HepG2 (cell line): ENCODE measurements around the gene PIK3CB. TPM values are rescaled to one million over a fixed set of nuclear protein-coding genes. Genes with fewer than 3 reads are reported as not detected.
A peak's percentile ranks its signal among the peaks of the same experiment; 100 is the strongest.

ENCODE experiments used
- AKAP8 ChIP-seq: sonication (generic); formaldehyde crosslinking; IDR thresholded peaks from 2 replicates; pipeline ENCODE4 v1.5.1; 2020; ENCODE audit warnings: mild to moderate bottlenecking, missing genetic modification reagents
- BRCA1 ChIP-seq: sonication (generic); formaldehyde crosslinking; IDR thresholded peaks from 2 replicates; pipeline ENCODE4 v1.4.0; 2020; ENCODE audit warnings: missing genetic modification reagents
- CAMTA2 ChIP-seq: sonication (generic); formaldehyde crosslinking; IDR thresholded peaks from 2 replicates; pipeline ENCODE4 v1.4.0; 2020; ENCODE audit warnings: mild to moderate bottlenecking, missing genetic modification reagents, borderline replicate concordance
- CREM ChIP-seq, 2 experiments: sonication (generic) in 1 of 2; formaldehyde crosslinking in 1 of 2; IDR thresholded peaks; 2 replicates each; pipeline versions ENCODE4 v1.4.0 to v1.6.1; 2016 to 2020; ENCODE audit warnings: antibody characterized with exemption in 1 of 2, mild to moderate bottlenecking in 1 of 2, missing genetic modification reagents in 1 of 2
- HNRNPLL ChIP-seq: fragments of 200-400 bp; formaldehyde crosslinking; IDR thresholded peaks from 2 replicates; pipeline ENCODE4 v1.6.1; 2017; ENCODE audit warnings: mild to moderate bottlenecking, low read depth, low read length; ENCODE audit not compliant: poor library complexity, severe bottlenecking
- IKZF4 ChIP-seq: sonication (generic); formaldehyde crosslinking; IDR thresholded peaks from 2 replicates; pipeline ENCODE4 v1.5.1; 2020; ENCODE audit warnings: borderline replicate concordance, mild to moderate bottlenecking, low read depth, missing genetic modification reagents; ENCODE audit errors: not compliant biosample characterization
- KMT2A ChIP-seq: sonication (generic); formaldehyde crosslinking; IDR thresholded peaks from 2 replicates; pipeline ENCODE4 v1.4.0; 2020; ENCODE audit warnings: missing genetic modification reagents
- SETDB1 ChIP-seq: sonication (generic); formaldehyde crosslinking; IDR thresholded peaks from 2 replicates; pipeline ENCODE4 v1.5.1; 2020; ENCODE audit warnings: missing genetic modification reagents, mild to moderate bottlenecking, borderline replicate concordance
- SNAPC5 ChIP-seq: sonication (generic); formaldehyde crosslinking; IDR thresholded peaks from 2 replicates; pipeline ENCODE4 v1.8.1; 2023; ENCODE audit warnings: mild to moderate bottlenecking, missing genetic modification reagents, borderline replicate concordance
- TEAD3 ChIP-seq: optimal IDR thresholded peaks from 2 replicates; pipeline ENCODE3; 2016; ENCODE audit warnings: borderline replicate concordance
- ZNF367 ChIP-seq: sonication (generic); formaldehyde crosslinking; IDR thresholded peaks from 2 replicates; pipeline ENCODE4 v1.4.0; 2020; ENCODE audit warnings: missing genetic modification reagents, borderline replicate concordance
- ZNF407 ChIP-seq: sonication (generic); formaldehyde crosslinking; IDR thresholded peaks from one replicate; pipeline ENCODE4 v1.5.1; 2020; ENCODE audit warnings: mild to moderate bottlenecking, missing genetic modification reagents; ENCODE audit errors: not compliant biosample characterization
- ZNF558 ChIP-seq: sonication (generic); formaldehyde crosslinking; IDR thresholded peaks from 2 replicates; pipeline ENCODE4 v1.9.0; 2022; ENCODE audit warnings: mild to moderate bottlenecking, missing genetic modification reagents, borderline replicate concordance
- ZNF747 ChIP-seq: sonication (generic); formaldehyde crosslinking; IDR thresholded peaks from 2 replicates; pipeline ENCODE4 v1.8.1; 2023; ENCODE audit warnings: missing genetic modification reagents, mild to moderate bottlenecking, borderline replicate concordance
- ZNF773 ChIP-seq: sonication (generic); formaldehyde crosslinking; IDR thresholded peaks from 2 replicates; pipeline ENCODE4 v1.4.0; 2020; ENCODE audit warnings: missing genetic modification reagents, borderline replicate concordance
- ZNF775 ChIP-seq: sonication (generic); formaldehyde crosslinking; IDR thresholded peaks from 2 replicates; pipeline ENCODE4 v1.4.0; 2020; ENCODE audit warnings: missing genetic modification reagents, mild to moderate bottlenecking, moderate library complexity, borderline replicate concordance
- polyA plus RNA-seq, 8 experiments: library from polyadenylated mRNA; depleted of rRNA in 3 of 8; stranded (reverse) in 7 of 8; unstranded in 1 of 8; fragments of >200 nt; fragmentation: Illumina TruSeq in 4 of 8; extraction: Trizol in 4 of 8; gene quantifications; 2 replicates each; pipeline versions ENCODE4 v1.2.1 to v1.2.3, GENCODE V29; 2011 to 2016; ENCODE audit warnings: low read depth in 4 of 8, missing spikeins in 1 of 8, mixed read lengths in 1 of 8; ENCODE audit not compliant: insufficient read depth in 1 of 8
- total RNA-seq, 5 experiments: library from RNA; depleted of rRNA; stranded (reverse); fragments of >200 nt; fragmentation: Illumina TruSeq; extraction: Trizol; gene quantifications; 2 replicates each; pipeline ENCODE4 v1.2.3, GENCODE V29; 2016; ENCODE audit warnings: low read depth in 1 of 5

The PIK3CB gene
- total and polyA plus RNA-seq, 2 of the 13 experiments (the other 11 are each of a cell fraction or from before 2014, with no cell fraction given), result 6.6 to 18.7 TPM

- TF ChIP-seq HNRNPLL (no peak), ZNF773 (no peak), SETDB1 (CRISPR knock-in tag) (no peak), CREM (IDR thresholded peaks at IDR 0.05) (no peak), CREM (CRISPR knock-in tag; IDR thresholded peaks at IDR 0.05) (no peak), ZNF407 (CRISPR knock-in tag) (peak; percentile 47), SNAPC5 (CRISPR knock-in tag) (no peak), ZNF775 (CRISPR knock-in tag) (no peak), ZNF558 (CRISPR knock-in tag) (no peak), TEAD3 (CRISPR knock-in tag) (peak; percentile 21), AKAP8 (CRISPR knock-in tag) (no peak), CAMTA2 (CRISPR knock-in tag) (no peak), ZNF747 (CRISPR knock-in tag) (no peak), IKZF4 (CRISPR knock-in tag) (no peak), BRCA1 (no peak), KMT2A (no peak), ZNF367 (CRISPR knock-in tag) (no peak)
Observed at GRCh38 chr3:138833899-138834595, 681 bp downstream of the PIK3CB start (continued).
